ENCODE measurements around the gene CNTROB.

The CNTROB gene

DNA sequence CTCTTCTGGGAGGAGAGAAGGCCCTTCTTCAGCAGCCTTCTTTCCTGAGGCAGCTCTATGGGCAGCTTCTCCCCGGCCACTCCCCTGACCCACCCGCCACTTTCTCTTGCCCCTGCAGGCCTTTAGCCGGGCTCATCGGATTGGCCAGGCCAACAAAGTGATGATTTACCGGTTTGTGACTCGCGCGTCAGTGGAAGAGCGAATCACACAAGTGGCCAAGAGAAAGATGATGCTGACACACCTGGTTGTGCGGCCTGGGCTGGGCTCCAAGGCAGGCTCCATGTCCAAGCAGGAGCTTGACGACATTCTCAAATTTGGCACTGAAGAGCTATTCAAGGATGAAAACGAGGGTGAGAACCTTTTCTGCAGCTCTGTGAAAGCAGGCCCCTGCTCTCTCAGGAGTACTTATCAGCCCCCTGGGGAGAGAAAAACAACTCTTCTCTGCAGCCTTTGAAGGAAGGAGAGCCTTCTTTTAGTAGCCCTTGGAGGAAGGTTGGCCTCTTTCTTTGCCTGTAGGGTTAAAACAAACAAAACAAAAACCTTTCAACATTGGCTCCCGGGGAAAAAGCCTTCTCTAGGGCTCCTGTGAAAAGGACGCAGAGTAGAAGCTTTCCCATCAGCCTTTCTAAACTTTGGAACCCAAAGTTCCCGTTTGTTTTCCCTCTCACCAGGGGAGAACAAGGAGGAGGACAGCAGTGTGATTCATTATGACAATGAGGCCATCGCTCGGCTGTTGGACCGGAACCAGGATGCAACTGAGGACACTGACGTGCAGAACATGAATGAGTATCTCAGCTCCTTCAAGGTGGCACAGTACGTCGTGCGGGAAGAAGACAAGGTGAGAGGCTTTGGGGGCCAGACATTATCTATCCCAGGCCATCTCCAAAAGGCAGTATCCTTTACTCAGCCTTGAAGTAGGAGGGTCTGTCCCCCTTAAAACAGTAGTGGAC, 28.6 kb upstream of the CNTROB start:
- DNase-seq: no peak

DNA sequence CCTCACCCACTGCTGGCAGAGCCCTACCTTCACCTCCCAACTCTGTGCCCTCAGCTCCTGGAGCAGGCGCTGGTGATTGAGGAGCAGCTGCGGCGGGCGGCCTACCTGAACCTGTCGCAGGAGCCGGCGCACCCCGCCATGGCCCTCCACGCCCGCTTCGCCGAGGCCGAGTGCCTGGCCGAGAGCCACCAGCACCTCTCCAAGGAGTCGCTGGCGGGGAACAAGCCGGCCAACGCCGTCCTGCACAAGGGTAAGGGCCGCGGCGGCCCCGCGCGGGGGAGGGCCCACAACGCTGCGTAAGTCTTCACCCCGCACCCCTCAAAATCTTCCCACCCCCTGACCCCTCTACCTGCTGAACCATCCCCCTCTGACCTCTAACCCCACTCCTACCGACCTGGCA, 22.9 kb upstream of the CNTROB start:
- no peak for DNase-seq

- no peak for DNase-seq
These were observed 21.7 kb upstream of the CNTROB start for GRCh38 chr17:7910281-7910680.

GRCh38 chr17:7910711-7911110, 21.3 kb upstream of the CNTROB start:
- DNase-seq: no peak

- no peak for DNase-seq
These were observed 20.9 kb upstream of the CNTROB start for GRCh38 chr17:7911116-7911515.

DNA sequence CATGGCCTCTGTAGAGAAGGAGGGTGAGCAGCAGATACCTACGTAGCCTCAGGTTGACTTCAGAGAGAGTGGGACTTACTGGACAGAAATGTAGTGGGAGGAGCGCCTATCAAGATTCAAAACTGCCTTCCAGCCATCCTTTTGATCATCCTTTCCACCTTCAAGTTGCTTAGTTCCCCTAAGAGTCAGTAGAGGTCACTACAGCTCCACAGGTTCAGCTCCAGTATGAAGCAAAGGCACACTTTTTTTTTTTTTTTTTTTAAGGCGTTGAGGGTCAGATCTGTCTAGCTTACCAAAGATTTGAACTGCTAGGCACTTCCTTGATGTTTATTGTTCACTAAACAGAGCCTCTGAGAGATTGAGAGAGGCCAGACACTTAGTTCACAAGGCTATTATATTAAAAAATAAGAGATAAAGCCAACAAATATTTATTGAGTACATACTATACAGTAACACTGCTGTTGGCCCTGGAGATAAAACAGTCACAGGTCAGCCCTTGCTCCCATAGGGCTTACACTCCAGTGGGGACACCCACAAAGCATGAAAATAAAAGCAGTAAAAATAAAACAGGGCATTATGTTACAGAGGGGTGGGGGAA, 19.0 kb upstream of the CNTROB start:
- peak; percentile 70 to 85 for DNase-seq

GRCh38 chr17:7915179-7915610, 16.8 kb upstream of the CNTROB start:
- no peak for DNase-seq

DNA sequence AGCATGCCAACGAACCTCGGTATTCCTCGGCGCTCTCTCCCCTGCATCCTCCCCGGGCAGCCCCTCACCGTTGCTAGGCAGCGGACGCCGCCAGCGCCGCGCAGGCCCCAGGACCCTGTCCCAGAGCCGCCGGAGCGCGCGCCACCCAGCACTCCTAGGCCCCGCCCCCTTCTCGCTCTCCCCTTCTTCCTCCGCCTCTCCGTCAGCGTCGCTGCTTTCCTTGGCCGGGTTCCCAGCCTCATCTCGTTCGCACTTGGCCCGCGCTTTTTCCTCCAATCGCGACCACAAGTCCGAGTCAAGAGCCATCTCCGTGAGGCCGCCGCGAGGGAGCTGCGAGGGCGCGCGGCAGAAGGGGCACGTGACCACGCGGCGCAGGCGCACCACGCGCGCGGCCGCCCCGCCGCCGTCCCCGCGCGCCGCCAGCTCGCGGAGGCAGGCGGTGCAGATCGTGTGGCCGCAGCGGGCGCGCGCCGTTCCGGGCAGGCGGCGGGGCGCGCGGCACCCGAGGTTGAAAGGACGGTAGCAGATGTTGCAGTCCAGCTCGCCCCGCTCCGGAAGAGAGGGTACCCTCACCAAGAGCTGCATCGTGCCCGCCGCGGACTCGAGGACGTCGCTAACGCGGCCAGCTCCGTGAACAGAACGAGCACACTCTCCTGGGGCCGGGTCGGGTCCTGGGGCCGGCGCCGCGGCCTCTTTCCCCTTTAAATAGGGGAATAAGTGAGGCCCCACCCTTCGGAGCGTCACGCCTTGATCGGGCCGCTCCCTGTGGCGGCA, 16.2 kb upstream of the CNTROB start, which contains the start of gene RNF227:
Gene RNF227 (minus strand): TSS at position 679 of the 774 bp plus-strand sequence. CDS start 94 bp downstream, at position 585.
- peak; percentile 88 to 89 for DNase-seq

GRCh38 chr17:7916385-7916682, 15.7 kb upstream of the CNTROB start:
- no peak for DNase-seq

GRCh38 chr17:7916808-7917207, 15.2 kb upstream of the CNTROB start:
- DNase-seq: no peak

DNA sequence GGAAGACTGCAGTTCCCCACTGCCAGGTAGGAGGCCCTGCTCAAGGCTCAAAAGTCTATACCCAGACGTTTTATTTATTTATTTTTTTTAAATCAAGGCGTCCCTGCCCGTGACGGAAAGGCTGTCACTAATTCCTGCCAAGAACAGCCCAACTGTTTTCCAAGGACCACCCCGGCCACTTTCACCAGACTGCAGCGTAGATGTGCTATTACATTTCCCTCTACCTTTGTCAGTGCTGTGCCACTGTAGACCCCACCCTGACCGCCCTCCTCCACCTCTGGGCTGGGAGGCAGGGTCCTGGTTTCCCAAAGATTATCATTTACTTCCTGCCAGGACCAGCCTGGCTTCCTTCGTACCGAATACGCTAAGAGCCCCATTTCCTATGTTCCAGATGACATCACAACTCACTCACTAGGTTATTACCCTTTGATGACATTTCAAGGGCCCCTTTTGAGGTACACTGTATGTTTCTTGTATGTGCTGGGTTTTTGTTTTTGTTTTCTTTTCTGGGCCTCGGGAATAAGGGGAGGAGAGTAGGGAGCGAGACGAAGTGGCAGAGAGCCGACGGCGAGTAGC, 9.6 kb upstream of the CNTROB start:
- no peak for DNase-seq

- peak; percentile 87 to 89 for DNase-seq
These were observed 9.0 kb upstream of the CNTROB start for GRCh38 chr17:7922845-7923628.

DNA sequence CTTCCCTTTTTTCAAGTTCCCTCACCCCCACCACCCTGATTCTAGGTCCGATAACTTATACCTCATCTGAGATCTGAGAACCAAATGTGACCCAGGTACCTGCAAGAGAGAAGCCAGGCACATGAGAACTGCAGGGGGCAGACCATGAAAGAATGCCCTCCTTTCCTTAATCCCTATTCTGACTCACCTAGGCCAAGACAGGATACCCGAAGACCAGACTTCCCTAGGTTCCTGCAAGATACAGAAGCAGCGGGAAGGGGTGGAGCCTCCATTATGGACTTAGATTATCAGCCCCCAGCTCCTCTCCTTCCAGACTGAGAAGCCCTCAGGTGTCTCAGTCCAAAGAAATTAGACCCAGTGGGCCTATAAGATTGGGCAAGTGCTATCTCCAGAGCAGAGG, 4.4 kb upstream of the CNTROB start:
- DNase-seq: no peak

DNA sequence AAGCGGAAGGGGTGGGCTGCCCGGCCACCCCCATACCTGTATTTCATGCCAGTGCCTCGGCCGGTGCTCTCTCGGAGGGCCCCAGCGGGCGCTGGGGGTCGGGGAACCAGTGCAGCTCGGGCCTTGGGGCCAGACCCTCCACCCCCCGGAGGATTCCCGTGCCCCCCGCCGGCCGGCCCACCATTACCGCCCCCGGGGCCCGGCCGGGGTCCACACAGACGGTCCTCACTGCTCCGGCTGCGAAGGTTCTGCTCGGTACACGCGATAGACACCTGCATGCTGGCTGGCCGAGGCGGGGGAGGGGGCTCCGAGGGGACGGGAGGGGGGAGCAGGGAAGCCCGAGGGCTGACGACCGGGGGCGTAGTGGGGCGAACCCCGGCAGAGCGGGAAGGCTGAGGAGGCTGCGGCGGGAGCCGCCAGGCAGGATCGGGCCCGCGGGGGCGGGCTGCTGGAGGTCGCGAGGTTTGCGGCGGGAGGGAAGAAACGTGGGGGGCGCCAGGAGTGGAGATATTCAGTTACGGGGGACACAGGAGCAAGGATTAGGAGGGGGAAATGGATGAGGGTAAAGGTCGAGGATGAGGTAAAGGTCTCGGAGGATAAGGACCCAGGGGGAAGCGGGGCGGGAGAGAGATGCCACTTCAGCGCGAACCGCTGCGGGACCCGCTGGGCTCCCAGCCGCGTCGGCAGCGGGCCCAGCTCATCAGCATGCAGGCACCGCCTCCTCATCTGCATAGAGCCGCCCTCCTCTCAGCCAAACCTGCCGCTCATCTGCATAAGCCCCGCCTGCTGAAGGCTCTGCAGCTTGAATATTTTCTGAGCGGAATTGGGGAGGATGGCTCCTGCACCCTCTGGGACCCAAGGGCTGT, 2.6 kb upstream of the CNTROB start, which contains the start of gene KCNAB3:
Gene KCNAB3 (minus strand): TSS at position 699 of the 866 bp plus-strand sequence. CDS start 421 bp downstream, at position 278.
- peak; percentile 61 for DNase-seq

DNA sequence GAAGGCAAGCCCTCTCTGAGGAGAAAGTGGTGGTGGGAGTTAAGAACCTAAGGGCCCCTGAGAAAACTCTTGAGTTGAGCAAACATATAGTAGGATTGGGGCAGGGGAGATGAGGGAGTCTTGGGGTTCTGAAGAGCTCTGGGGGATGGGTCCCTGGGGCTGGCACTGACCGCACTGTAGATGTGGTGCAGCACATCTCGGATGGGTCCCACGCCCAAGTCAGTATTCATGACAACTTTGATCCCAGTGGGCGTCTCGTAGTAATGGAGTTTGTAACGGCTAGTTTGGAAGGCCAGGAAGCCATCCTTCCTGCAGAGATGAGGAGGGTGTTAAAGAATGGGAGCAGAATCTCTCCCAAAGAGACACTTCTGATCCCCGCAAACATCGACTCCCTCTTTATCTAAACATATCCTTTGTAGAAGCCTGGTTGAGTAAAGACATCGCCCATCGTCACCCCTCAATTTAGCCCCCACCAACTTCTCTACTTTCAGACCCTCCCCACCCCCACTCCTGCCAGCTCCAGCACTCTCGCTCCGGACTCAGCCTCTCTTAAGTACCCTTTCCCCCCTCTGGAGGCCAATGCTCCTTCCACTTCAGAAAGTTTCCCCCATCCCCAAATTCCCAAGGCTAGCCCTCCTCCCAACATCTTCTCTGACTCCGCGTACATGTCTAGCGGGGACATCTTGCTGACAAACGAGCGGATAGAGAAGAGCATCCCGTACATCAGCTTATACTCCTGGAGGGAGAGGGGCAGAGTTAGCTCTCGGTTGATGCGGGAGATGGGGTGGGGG, 970 bp upstream of the CNTROB start:
- no peak for DNase-seq

DNA sequence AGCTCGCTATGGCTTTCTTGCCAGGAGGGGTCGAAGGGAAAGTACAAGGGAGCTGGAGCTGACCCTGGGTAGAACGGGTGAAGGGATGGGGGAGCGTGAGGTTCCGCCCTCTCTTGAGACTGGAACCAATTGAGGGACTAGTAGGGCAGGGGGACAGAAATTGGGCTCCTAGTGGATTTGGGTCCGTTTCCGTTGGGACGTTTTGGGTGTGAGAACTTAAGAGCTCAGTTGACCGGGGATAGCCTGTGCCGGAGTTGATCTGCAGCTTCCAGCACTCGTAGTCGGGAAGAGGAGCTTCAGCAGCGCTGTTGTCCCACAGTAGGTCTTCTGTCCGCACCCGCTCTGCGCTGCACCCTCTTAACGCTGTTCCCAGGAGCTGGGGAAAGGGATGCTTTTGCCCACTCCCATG, 481 bp downstream of the CNTROB start:
- peak in 1 of 2 donors; percentile 28 for DNase-seq

GRCh38 chr17:7932949-7933348, 943 bp downstream of the CNTROB start:
- peak; percentile 31 to 71 for DNase-seq

GRCh38 chr17:7935859-7936258, 3.9 kb downstream of the CNTROB start:
- DNase-seq: no peak

- DNase-seq: no peak
These were observed 8.0 kb downstream of the CNTROB start for GRCh38 chr17:7940034-7940433.

GRCh38 chr17:7940743-7941142, 8.7 kb downstream of the CNTROB start:
- DNase-seq: no peak

All from CD4-positive, alpha-beta T cell treated with Interleukin-4 for 1 hour (primary cell).